Activated T-helper 1 cell treated with Interleukin-2 at 50 U/mL for 16 hours (primary cell): ENCODE data around the gene LAMTOR5.

Experiments used
- DNase-seq: peaks from one replicate; pipeline ENCODE4 v3.0.0-alpha.2; 2020; ENCODE audit warnings: low read depth

LAMTOR5 gene

GRCh38 chr1:110387048-110387754 lies 20.3 kb downstream of the LAMTOR5 start:
- DNase-seq = no peak

- no peak for DNase-seq
These were observed 22.1 kb downstream of the LAMTOR5 start for GRCh38 chr1:110385369-110385768.

- DNase-seq = no peak
These were observed 22.7 kb downstream of the LAMTOR5 start for GRCh38 chr1:110384581-110385321.

- no peak for DNase-seq
These were observed 24.1 kb downstream of the LAMTOR5 start for GRCh38 chr1:110383251-110383990.

GRCh38 chr1:110380672-110381283 lies 26.7 kb downstream of the LAMTOR5 start:
- no peak for DNase-seq

- no peak for DNase-seq
These were observed 32.0 kb downstream of the LAMTOR5 start for GRCh38 chr1:110375490-110375889.

GRCh38 chr1:110370827-110371226 lies 36.7 kb downstream of the LAMTOR5 start:
- DNase-seq = no peak

- DNase-seq = no peak
These were observed 43.3 kb downstream of the LAMTOR5 start for GRCh38 chr1:110364221-110364620.

GRCh38 chr1:110361856-110362255 lies 45.6 kb downstream of the LAMTOR5 start:
- DNase-seq = no peak

GRCh38 chr1:110360431-110360830 lies 47.1 kb downstream of the LAMTOR5 start:
- DNase-seq = no peak

- DNase-seq = no peak
These were observed 51.1 kb downstream of the LAMTOR5 start for GRCh38 chr1:110356379-110356778.

GRCh38 chr1:110355321-110355720 lies 52.2 kb downstream of the LAMTOR5 start:
- no peak for DNase-seq
